WERI-Rb-1 (cell line): ENCODE measurements around the gene HS3ST5.
"Not testable (repeated sequence)": the region's sequence is repeated elsewhere in the genome, so short reads cannot be mapped to it uniquely, and the experiment has no call there.

Experiments used
- DNase-seq: peaks from one replicate; pipeline ENCODE4 v3.0.0-alpha.2; 2020
- H3K27ac ChIP-seq: fragments of 250-450 bp; sonication (Bioruptor Pico); 2 replicates; pipeline ENCODE4 v1.5.1; 2020; ENCODE audit warnings: mild to moderate bottlenecking, moderate library complexity
- H3K27me3 ChIP-seq: fragments of 250-450 bp; sonication (Bioruptor Pico); 2 replicates; pipeline ENCODE4 v1.5.1; 2021; ENCODE audit warnings: mild to moderate bottlenecking, low read depth, moderate library complexity; ENCODE audit not compliant: insufficient read depth, severe bottlenecking
- H3K36me3 ChIP-seq: fragments of 250-450 bp; sonication (Bioruptor Pico); 2 replicates; pipeline ENCODE4 v1.5.1; 2020; ENCODE audit warnings: mild to moderate bottlenecking, moderate library complexity
- H3K4me3 ChIP-seq: 2 replicates; pipeline ENCODE4 v1.5.1; 2011; ENCODE audit warnings: low read depth, mild to moderate bottlenecking, control low read depth, low read length
- H3K9me3 ChIP-seq: fragments of 250-450 bp; sonication (Bioruptor Pico); 2 replicates; pipeline ENCODE4 v1.5.1; 2021; ENCODE audit warnings: mild to moderate bottlenecking, moderate library complexity; ENCODE audit not compliant: severe bottlenecking
- CTCF ChIP-seq: IDR thresholded peaks from 2 replicates; pipeline ENCODE4 v1.5.1; 2011; ENCODE audit warnings: low read depth, mild to moderate bottlenecking, control low read depth, inconsistent platforms, low read length

The HS3ST5 gene

GRCh38 chr6:114334237-114334636 lies 8.6 kb downstream of the HS3ST5 start:
- no peak for DNase-seq
- Histone ChIP-seq H3K4me3 (no peak overlapping the region), H3K9me3 (no peaks in the 10 kb centered on the region), H3K36me3 (no peaks in the 10 kb centered on the region), H3K27ac (no peak overlapping the region), H3K27me3 (no peaks in the 10 kb centered on the region)
- no peak for TF ChIP-seq CTCF

GRCh38 chr6:114327074-114327473 lies 15.7 kb downstream of the HS3ST5 start:
- Histone ChIP-seq H3K4me3 (no peak overlapping the region), H3K9me3 (no peaks in the 10 kb centered on the region), H3K27me3 (no peaks in the 10 kb centered on the region), H3K36me3 (no peaks in the 10 kb centered on the region), H3K27ac (no peak overlapping the region)
- no peak for TF ChIP-seq CTCF
- DNase-seq: no peak

- no peak overlapping the region for H3K27ac ChIP-seq
- no peak for DNase-seq
- no peaks in the 10 kb centered on the region for H3K9me3 ChIP-seq
- no peak for TF ChIP-seq CTCF
- H3K4me3 ChIP-seq: no peak overlapping the region
- H3K36me3 ChIP-seq: no peaks in the 10 kb centered on the region
- H3K27me3 ChIP-seq: no peaks in the 10 kb centered on the region
Measured at GRCh38 chr6:114323784-114324183, 19.0 kb downstream of the HS3ST5 start.

- Histone ChIP-seq H3K27ac (no peak overlapping the region), H3K27me3 (no peaks in the 10 kb centered on the region), H3K4me3 (no peak overlapping the region), H3K9me3 (no peaks in the 10 kb centered on the region), H3K36me3 (no peaks in the 10 kb centered on the region)
- no peak for DNase-seq
- no peak for TF ChIP-seq CTCF
Measured at GRCh38 chr6:114319749-114320148, 23.1 kb downstream of the HS3ST5 start.

GRCh38 chr6:114315831-114316595 lies 26.8 kb downstream of the HS3ST5 start:
- Histone ChIP-seq H3K27me3 (no peaks in the 10 kb centered on the region), H3K36me3 (no peaks in the 10 kb centered on the region), H3K9me3 (no peaks in the 10 kb centered on the region), H3K27ac (no peak overlapping the region), H3K4me3 (no peak overlapping the region)
- no peak for DNase-seq
- TF ChIP-seq CTCF: no peak

- not testable (repeated sequence) for H3K9me3 ChIP-seq, H3K27ac ChIP-seq, H3K27me3 ChIP-seq, DNase-seq, H3K4me3 ChIP-seq, H3K36me3 ChIP-seq
Measured at GRCh38 chr6:114313816-114314215, 29.0 kb downstream of the HS3ST5 start.
